ENCODE results near the gene DDX25.
A peak's percentile ranks its signal among the peaks of the same experiment; 100 is the strongest.

Gene DDX25

GRCh38 chr11:125939081-125939521 lies 34.8 kb downstream of the DDX25 start:
- DNase-seq, result no peak

GRCh38 chr11:125940145-125940544 lies 35.8 kb downstream of the DDX25 start:
- DNase-seq, result no peak

GRCh38 chr11:125941267-125941618 lies 36.9 kb downstream of the DDX25 start:
- no peak for DNase-seq

GRCh38 chr11:125941619-125942611 lies 37.6 kb downstream of the DDX25 start:
- DNase-seq, result peak; percentile 94

- DNase-seq, result no peak
Observed at GRCh38 chr11:125942771-125943428, 38.6 kb downstream of the DDX25 start.

- DNase-seq, result no peak
Observed at GRCh38 chr11:125943661-125944349, 39.5 kb downstream of the DDX25 start.

GRCh38 chr11:125944350-125945010 lies 40.2 kb downstream of the DDX25 start:
- no peak for DNase-seq

- DNase-seq, result no peak
Observed at GRCh38 chr11:125945011-125945796, 40.9 kb downstream of the DDX25 start.

- no peak for DNase-seq
Observed at GRCh38 chr11:125945797-125946520, 41.7 kb downstream of the DDX25 start, which contains the start of gene VSIG10L2. VSIG10L2 (plus strand) TSS chr11:125946044; CDS start chr11:125946056, 12 bp downstream.

GRCh38 chr11:125946712-125947418 lies 42.6 kb downstream of the DDX25 start:
- no peak for DNase-seq

- DNase-seq, result no peak
Observed at GRCh38 chr11:125947419-125948277, 43.3 kb downstream of the DDX25 start.

GRCh38 chr11:125948278-125949051 lies 44.2 kb downstream of the DDX25 start:
- no peak for DNase-seq

- no peak for DNase-seq
Observed at GRCh38 chr11:125949271-125950177, 45.2 kb downstream of the DDX25 start.

- DNase-seq, result no peak
Observed at GRCh38 chr11:125950178-125950490, 45.8 kb downstream of the DDX25 start.

- DNase-seq, result no peak
Observed at GRCh38 chr11:125950696-125951651, 46.7 kb downstream of the DDX25 start.

GRCh38 chr11:125951731-125952130 lies 47.4 kb downstream of the DDX25 start:
- DNase-seq, result no peak

- no peak for DNase-seq
Observed at GRCh38 chr11:125952559-125952958, 48.3 kb downstream of the DDX25 start.

All from DMS79 (cell line).